Keratinocyte (primary cell): Measurements from ENCODE around the gene SLC1A6.

Experiments
- CTCF ChIP-seq, 3 experiments: IDR thresholded peaks in 1 of 3; conservative IDR thresholded peaks in 1 of 3; optimal IDR thresholded peaks in 1 of 3; 2 replicates in 2 of 3; 3 replicates in 1 of 3; pipeline versions ENCODE3 to v1.5.1; 2011; ENCODE audit warnings: low read length in 3 of 3, mild to moderate bottlenecking in 3 of 3, moderate library complexity in 2 of 3, control low read depth in 1 of 3, inconsistent platforms in 1 of 3; ENCODE audit not compliant: insufficient read depth in 2 of 3; ENCODE audit errors: extremely low read depth in 1 of 3
- EZH2 ChIP-seq: IDR thresholded peaks from one replicate; pipeline ENCODE4 v1.6.1; 2012; ENCODE audit warnings: inconsistent platforms, mild to moderate bottlenecking, low read length, moderate library complexity

DNA sequence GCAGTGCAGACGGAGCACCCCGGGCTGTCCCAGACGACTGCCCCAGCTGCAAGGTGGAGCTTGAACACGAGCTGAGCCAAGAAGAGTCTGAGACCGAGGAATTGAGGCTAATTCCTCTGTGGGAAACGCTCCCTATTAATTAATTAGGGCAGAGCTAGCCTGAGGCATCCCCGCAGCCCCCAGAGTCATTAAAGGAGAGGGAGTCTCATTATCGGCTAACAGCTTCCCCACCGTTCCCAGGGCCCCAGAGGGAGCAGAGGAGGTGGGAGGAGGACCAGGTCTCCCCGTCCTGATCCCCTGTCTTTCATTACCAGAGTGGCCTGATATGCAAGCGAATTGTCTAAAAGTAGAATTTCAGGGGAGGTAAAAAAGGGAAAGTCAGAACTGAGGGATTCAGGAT lies 13.1 kb upstream of the SLC1A6 start:
- no peak for TF ChIP-seq EZH2
- TF ChIP-seq CTCF (optimal IDR thresholded peaks at IDR 0.05 in 1 of 3, IDR thresholded peaks at IDR 0.05 in 1 of 3, conservative IDR thresholded peaks at IDR 0.05 in 1 of 3; ENCODE audit: extremely low read depth in 1 of 3, insufficient read depth in 2 of 3, low read length in 3 of 3): no peak
